Spleen (tissue), 7 donors: ENCODE measurements around the gene SSR3.

ENCODE experiments used
- POLR2AphosphoS5 ChIP-seq, 3 donors: sonication (generic); formaldehyde crosslinking; IDR thresholded peaks; one replicate each; pipeline ENCODE4 v1.5.1; 2017; ENCODE audit warnings: antibody characterized with exemption in 3 of 3
- TF ChIP-seq, protein P1 (sequence below), 11 experiments: fragments of 200-600 bp in 7 of 11; fragments of 450-650 bp in 4 of 11; sonication (generic) in 4 of 11; IDR thresholded peaks in 8 of 11; conservative IDR thresholded peaks in 3 of 11; 1 replicate in 7 of 11; 2 replicates in 4 of 11; pipeline versions ENCODE4 v1.4.0 to v1.8.0; 2016 to 2021; ENCODE audit warnings: antibody characterized with exemption in 11 of 11, inconsistent platforms in 4 of 11, mild to moderate bottlenecking in 1 of 11
- donor health status: DM: no; HTN: no; CAD: no; lungs with moderate emphysema.
- donor health status: DM: no; HTN: no; CAD: no.
- donor health status: DM: no; HTN: no; CAD: no.

DNA sequence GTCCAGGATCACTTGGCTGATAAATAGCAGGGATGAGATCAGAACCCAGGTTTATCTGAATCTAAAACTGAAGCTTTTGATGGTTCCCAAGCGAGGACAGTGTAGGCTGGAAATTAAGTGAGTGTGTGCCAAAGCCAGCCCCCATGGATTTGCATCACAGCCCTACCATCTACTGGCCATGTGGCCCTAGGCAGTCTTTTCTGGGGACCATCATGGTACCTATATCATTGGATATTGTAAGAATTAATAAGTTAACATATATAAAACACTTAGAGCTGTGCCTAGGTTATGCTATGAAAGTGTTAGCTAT lies 32.8 kb upstream of the SSR3 start:
- TF ChIP-seq, protein P1, sequence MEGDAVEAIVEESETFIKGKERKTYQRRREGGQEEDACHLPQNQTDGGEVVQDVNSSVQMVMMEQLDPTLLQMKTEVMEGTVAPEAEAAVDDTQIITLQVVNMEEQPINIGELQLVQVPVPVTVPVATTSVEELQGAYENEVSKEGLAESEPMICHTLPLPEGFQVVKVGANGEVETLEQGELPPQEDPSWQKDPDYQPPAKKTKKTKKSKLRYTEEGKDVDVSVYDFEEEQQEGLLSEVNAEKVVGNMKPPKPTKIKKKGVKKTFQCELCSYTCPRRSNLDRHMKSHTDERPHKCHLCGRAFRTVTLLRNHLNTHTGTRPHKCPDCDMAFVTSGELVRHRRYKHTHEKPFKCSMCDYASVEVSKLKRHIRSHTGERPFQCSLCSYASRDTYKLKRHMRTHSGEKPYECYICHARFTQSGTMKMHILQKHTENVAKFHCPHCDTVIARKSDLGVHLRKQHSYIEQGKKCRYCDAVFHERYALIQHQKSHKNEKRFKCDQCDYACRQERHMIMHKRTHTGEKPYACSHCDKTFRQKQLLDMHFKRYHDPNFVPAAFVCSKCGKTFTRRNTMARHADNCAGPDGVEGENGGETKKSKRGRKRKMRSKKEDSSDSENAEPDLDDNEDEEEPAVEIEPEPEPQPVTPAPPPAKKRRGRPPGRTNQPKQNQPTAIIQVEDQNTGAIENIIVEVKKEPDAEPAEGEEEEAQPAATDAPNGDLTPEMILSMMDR (IDR thresholded peaks at IDR 0.05 in 8 of 11, conservative IDR thresholded peaks at IDR 0.05 in 3 of 11), result no peak
- TF ChIP-seq POLR2AphosphoS5 (IDR thresholded peaks at IDR 0.05), result no peak
